H1 (cell line): ENCODE results near the gene FBXO21. TPM values are rescaled to one million over a fixed set of nuclear protein-coding genes. Genes with fewer than 3 reads are reported as not detected.

ENCODE experiments used
- SAP30 ChIP-seq: fragments of 300-600 bp; sonication (generic); IDR thresholded peaks from 2 replicates; pipeline ENCODE4 v1.7.1; 2012; ENCODE audit warnings: low read length, moderate library complexity, mild to moderate bottlenecking, inconsistent platforms; ENCODE audit not compliant: insufficient read depth, insufficient replicate concordance
- polyA plus RNA-seq, 7 experiments: library from polyadenylated mRNA; depleted of rRNA in 3 of 7; stranded (reverse) in 5 of 7; unstranded in 2 of 7; fragments of >200 nt in 5 of 7; fragments of 200-250 nt in 2 of 7; gene quantifications; 1 replicate in 5 of 7; 2 replicates in 1 of 7; 4 replicates in 1 of 7; pipeline versions ENCODE4 v1.2.1 to v1.2.3, GENCODE V29; 2011 to 2013; ENCODE audit warnings: missing spikeins in 2 of 7, mixed read lengths in 2 of 7
- total RNA-seq: library from RNA; stranded (reverse); fragmentation: NEBNext Ultra II Directional; extraction: Animal tissue kit (Norgen Biotek cat#: 25700); gene quantifications from 2 replicates; pipeline ENCODE4 v1.2.1, GENCODE V29; 2021

The FBXO21 gene
- total and polyA plus RNA-seq, 2 of the 8 experiments (the other 6 are each of a cell fraction or from before 2014, with no cell fraction given): 57.0 to 80.6 TPM

GRCh38 chr12:117139025-117139717, 51.1 kb downstream of the FBXO21 start (continued):
- no peak for TF ChIP-seq SAP30
- TF ChIP-seq, all 59 proteins: peak for 0
